Thymus (tissue), 11 donors: ENCODE measurements around the gene SEMA3B. TPM values are rescaled to one million over a fixed set of nuclear protein-coding genes. Genes with fewer than 3 reads are reported as not detected.
"Not testable (repeated sequence)": the region's sequence is repeated elsewhere in the genome, so short reads cannot be mapped to it uniquely, and the experiment has no call there.

Experiments
- DNase-seq, 9 donors: peaks; one replicate each; pipeline ENCODE4 v3.0.0-alpha.2; 2013; ENCODE audit warnings: low spot score in 9 of 9, low read depth in 6 of 9, missing footprints in 1 of 9
- H3K27ac ChIP-seq, 2 donors: one replicate each; pipeline ENCODE4 v1.5.1; 2013; ENCODE audit warnings: control low read depth in 1 of 2, low read depth in 1 of 2, low read length in 1 of 2, mild to moderate bottlenecking in 1 of 2, moderate library complexity in 1 of 2
- H3K27me3 ChIP-seq, 2 donors: one replicate each; pipeline ENCODE4 v1.5.1; 2013; ENCODE audit warnings: low read length in 1 of 2; ENCODE audit not compliant: control insufficient read depth in 2 of 2, insufficient read depth in 1 of 2
- H3K36me3 ChIP-seq, 2 donors: one replicate each; pipeline ENCODE4 v1.5.1; 2013; ENCODE audit warnings: low read length in 1 of 2, mild to moderate bottlenecking in 1 of 2, moderate library complexity in 1 of 2; ENCODE audit not compliant: control insufficient read depth in 2 of 2, insufficient read depth in 2 of 2
- H3K4me1 ChIP-seq, 2 donors: one replicate each; pipeline ENCODE4 v1.5.1; 2013; ENCODE audit warnings: low read length in 2 of 2; ENCODE audit not compliant: control insufficient read depth in 2 of 2, insufficient read depth in 2 of 2
- H3K4me3 ChIP-seq, 2 donors: one replicate each; pipeline ENCODE4 v1.5.1; 2013; ENCODE audit warnings: low read length in 2 of 2, control low read depth in 1 of 2, mild to moderate bottlenecking in 1 of 2
- H3K9me3 ChIP-seq, 2 donors: one replicate each; pipeline ENCODE4 v1.5.1; 2013; ENCODE audit warnings: low read length in 1 of 2, mild to moderate bottlenecking in 1 of 2; ENCODE audit not compliant: control insufficient read depth in 2 of 2, insufficient read depth in 1 of 2
- WGBS: extraction: QIAGEN DNeasy Blood & Tissue Kit; methylation state at CpG from one replicate; pipeline ENCODE4 v1.1.7; 2013; 5-methylcytosine and 5-hydroxymethylcytosine counted together
- polyA plus RNA-seq: library from polyadenylated mRNA; stranded (reverse); fragments of 200-250 nt; gene quantifications from one replicate; pipeline ENCODE4 v1.2.3, GENCODE V29; 2013
- total RNA-seq: library from RNA; stranded (reverse); fragments of 120-200 nt; gene quantifications from one replicate; pipeline ENCODE4 v1.2.4, GENCODE V29; 2013
- donor health status: healthy.

SEMA3B gene
- total and polyA plus RNA-seq, 2 donors = 0.66 to 4.8 TPM

DNA sequence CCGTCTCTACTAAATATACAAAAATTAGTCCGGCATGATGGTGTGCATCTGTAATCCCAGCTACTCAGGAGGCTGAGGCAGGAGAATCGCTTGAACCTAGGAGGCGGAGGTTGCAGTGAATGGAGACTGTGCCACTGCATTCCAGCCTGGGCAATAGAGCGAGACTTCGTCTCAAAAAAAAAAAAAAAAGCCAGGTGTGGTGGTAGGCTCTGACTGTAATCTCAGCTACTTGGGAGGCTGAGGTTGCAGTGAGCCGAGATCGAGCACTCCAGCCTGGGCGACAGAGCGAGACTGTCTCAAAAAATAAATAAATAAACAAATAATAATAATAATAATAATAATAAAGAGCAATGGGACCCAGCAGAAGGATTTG is 3.6 kb downstream of the SEMA3B start:
- H3K27me3 ChIP-seq = peaks cover 47 to 85% of the 10 kb centered on the region in 2 donors
- peaks cover 0 to 23% of the 10 kb centered on the region in 2 donors for H3K9me3 ChIP-seq
- peaks cover 0 to 20% of the 10 kb centered on the region in 2 donors for H3K4me1 ChIP-seq
- not testable (repeated sequence) for H3K36me3 ChIP-seq, H3K4me3 ChIP-seq, H3K27ac ChIP-seq, DNase-seq
- 82% methylated on average over 10 of the region's 10 CpGs for WGBS

DNA sequence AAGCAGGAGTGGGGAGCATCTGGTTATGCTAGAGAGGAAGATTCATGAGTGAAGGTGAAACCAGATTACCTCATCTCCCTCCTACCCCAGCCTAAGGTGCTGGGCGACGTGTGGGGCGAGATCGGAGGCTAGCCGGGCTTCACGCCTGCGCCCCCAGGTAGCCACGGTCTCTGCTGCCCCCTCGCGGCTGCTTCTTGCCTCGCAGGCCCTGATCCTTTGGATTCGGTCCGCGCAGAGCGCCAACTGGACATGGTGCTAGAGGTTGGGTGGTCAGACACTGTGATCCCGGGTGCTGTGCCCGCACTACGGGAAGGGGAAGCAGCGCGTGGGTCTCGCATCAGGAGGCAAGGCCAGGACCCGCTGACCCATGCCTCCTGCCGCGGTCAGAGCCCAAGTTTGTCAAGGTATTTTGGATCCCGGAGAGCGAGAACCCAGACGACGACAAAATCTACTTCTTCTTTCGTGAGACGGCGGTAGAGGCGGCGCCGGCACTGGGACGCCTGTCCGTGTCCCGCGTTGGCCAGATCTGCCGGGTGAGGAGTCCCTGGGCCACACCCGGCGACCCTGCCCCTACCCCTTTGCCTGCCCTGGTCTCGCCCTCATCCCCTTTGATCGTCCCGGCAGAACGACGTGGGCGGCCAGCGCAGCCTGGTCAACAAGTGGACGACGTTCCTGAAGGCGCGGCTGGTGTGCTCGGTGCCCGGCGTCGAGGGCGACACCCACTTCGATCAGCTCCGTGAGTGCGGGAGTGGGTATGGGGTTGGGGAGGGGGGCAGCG is 4.2 kb downstream of the SEMA3B start:
- Histone ChIP-seq H3K4me3 (no peak overlapping the region), H3K9me3 (peaks cover 0 to 23% of the 10 kb centered on the region in 2 donors), H3K27ac (no peak overlapping the region), H3K4me1 (peaks cover 0 to 20% of the 10 kb centered on the region in 2 donors), H3K36me3 (no peaks in the 10 kb centered on the region), H3K27me3 (peaks cover 50 to 85% of the 10 kb centered on the region in 2 donors)
- 5% methylated on average over 61 of the region's 61 CpGs for WGBS
- peak in 7 of 9 donors; percentile 39 to 85 (median 73) for DNase-seq

DNA sequence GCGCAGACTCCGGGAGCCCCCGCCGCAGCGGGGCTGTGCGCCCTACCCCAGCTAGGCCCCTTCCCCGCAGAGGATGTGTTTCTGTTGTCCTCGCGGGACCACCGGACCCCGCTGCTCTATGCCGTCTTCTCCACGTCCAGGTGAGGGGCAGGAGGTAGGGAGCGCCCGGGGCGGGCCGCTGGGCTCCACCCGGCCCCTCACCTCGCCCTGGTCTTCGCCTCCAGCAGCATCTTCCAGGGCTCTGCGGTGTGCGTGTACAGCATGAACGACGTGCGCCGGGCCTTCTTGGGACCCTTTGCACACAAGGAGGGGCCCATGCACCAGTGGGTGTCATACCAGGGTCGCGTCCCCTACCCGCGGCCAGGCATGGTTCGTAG is 4.7 kb downstream of the SEMA3B start:
- DNase-seq = no peak
- no peaks in the 10 kb centered on the region for H3K36me3 ChIP-seq
- peaks cover 0 to 23% of the 10 kb centered on the region in 2 donors for H3K9me3 ChIP-seq
- peaks cover 50 to 85% of the 10 kb centered on the region in 2 donors for H3K27me3 ChIP-seq
- no peak overlapping the region for H3K27ac ChIP-seq
- WGBS = 40% methylated on average over 31 of the region's 31 CpGs
- H3K4me3 ChIP-seq = no peak overlapping the region
- H3K4me1 ChIP-seq = peaks cover 0 to 20% of the 10 kb centered on the region in 2 donors

DNA sequence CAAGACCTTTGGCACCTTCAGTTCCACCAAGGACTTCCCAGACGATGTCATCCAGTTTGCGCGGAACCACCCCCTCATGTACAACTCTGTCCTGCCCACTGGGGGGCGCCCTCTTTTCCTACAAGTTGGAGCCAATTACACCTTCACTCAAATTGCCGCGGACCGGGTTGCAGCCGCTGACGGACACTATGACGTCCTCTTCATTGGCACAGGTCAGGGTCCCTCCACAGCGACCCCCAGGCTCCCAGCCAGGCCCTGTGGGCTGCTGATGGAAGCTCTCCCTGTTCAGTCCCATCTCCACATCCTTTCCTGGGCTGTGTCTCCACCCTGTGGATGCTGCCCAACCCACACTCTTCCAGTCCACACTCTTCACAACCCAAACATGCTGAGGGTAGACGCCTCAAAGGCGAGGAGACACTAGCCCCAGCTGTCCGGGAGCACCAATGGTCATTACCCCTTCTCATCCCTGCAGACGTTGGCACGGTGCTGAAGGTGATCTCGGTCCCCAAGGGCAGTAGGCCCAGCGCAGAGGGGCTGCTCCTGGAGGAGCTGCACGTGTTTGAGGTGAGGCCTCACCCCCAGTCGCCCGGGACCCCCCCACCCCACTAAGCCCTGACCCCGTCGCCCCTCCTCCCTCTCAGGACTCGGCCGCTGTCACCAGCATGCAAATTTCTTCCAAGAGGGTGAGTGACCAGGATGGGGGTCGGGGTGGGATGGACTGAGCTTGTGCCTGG is 5.6 kb downstream of the SEMA3B start:
- Histone ChIP-seq H3K36me3 (no peaks in the 10 kb centered on the region), H3K27ac (no peak overlapping the region), H3K27me3 (peaks cover 48 to 85% of the 10 kb centered on the region in 2 donors), H3K9me3 (peaks cover 0 to 23% of the 10 kb centered on the region in 2 donors), H3K4me3 (no peak overlapping the region), H3K4me1 (peaks cover 0 to 20% of the 10 kb centered on the region in 2 donors)
- DNase-seq = peak in 2 of 9 donors; percentile 62 to 67
- 11% methylated on average over 26 of the region's 26 CpGs for WGBS

DNA sequence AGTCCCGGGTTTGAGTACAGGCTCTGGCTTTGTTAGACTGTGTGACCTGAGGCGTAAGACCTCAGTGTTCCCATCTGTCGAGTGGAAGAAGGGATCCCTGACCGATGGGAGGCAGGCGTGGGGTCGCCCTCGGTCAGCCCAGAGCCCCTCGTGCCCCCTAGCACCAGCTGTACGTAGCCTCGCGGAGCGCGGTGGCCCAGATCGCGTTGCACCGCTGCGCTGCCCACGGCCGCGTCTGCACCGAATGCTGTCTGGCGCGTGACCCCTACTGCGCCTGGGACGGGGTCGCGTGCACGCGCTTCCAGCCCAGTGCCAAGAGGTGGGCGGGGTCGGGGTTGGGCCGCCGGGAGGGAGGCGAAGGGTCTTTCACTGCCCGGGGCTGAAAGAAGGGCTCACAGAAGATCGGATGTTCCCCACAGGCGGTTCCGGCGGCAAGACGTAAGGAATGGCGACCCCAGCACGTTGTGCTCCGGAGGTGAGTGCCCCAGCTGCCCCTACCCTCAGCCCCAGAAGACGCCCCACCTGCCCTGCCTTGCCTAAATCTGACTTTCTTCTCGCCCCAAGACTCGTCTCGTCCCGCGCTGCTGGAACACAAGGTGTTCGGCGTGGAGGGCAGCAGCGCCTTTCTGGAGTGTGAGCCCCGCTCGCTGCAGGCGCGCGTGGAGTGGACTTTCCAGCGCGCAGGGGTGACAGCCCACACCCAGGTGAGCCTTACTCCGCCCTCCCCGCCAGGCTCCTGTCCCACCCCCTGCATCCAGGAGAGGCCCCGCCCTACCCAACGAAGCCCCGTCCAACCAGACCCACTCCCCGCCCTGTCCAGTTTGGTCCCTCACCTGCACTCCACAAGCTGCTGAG is 6.4 kb downstream of the SEMA3B start:
- no peak overlapping the region for H3K4me3 ChIP-seq
- peaks cover 48 to 77% of the 10 kb centered on the region in 2 donors for H3K27me3 ChIP-seq
- DNase-seq = no peak
- peaks cover 0 to 23% of the 10 kb centered on the region in 2 donors for H3K9me3 ChIP-seq
- no peaks in the 10 kb centered on the region for H3K36me3 ChIP-seq
- H3K4me1 ChIP-seq = peaks cover 0 to 20% of the 10 kb centered on the region in 2 donors
- 8% methylated on average over 65 of the region's 65 CpGs for WGBS
- H3K27ac ChIP-seq = no peak overlapping the region

DNA sequence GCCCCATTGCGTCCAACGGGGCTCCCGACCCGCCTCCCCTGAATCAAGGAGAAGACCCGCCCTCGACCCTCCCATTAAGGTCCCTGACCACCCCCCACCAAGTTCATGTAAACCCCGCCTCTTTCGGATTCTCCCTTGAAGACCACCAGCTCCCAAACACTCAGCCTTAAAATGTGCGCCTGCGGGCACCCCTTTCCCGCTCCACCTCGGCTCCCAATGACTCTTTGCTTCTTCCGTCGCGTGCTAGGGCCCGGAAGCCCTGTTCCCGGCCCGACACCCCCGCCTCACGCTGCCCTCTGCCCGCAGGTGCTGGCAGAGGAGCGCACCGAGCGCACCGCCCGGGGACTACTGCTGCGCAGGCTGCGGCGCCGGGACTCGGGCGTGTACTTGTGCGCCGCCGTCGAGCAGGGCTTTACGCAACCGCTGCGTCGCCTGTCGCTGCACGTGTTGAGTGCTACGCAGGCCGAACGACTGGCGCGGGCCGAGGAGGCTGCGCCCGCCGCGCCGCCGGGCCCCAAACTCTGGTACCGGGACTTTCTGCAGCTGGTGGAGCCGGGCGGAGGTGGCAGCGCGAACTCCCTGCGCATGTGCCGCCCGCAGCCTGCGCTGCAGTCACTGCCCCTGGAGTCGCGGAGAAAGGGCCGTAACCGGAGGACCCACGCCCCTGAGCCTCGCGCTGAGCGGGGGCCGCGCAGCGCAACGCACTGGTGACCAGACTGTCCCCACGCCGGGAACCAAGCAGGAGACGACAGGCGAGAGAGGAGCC is 7.2 kb downstream of the SEMA3B start:
- WGBS = 13% methylated on average over 79 of the region's 79 CpGs
- Histone ChIP-seq H3K9me3 (peaks cover 0 to 23% of the 10 kb centered on the region in 2 donors), H3K36me3 (no peaks in the 10 kb centered on the region)

DNA sequence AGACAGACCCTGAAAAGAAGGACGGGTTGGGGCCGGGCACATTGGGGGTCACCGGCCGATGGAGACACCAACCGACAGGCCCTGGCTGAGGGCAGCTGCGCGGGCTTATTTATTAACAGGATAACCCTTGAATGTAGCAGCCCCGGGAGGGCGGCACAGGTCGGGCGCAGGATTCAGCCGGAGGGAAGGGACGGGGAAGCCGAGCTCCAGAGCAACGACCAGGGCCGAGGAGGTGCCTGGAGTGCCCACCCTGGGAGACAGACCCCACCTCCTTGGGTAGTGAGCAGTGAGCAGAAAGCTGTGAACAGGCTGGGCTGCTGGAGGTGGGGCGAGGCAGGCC is 7.8 kb downstream of the SEMA3B start:
- DNase-seq = no peak
- peaks cover 48 to 74% of the 10 kb centered on the region in 2 donors for H3K27me3 ChIP-seq
- 73% methylated on average over 17 of the region's 17 CpGs for WGBS

More for the DNA sequence above, 7.2 kb downstream of the SEMA3B start:
- H3K27me3 ChIP-seq = peaks cover 48 to 75% of the 10 kb centered on the region in 2 donors
- peak overlapping the region in 1 of 2 donors; percentile 14 for H3K4me3 ChIP-seq
- peaks cover 0 to 20% of the 10 kb centered on the region in 2 donors for H3K4me1 ChIP-seq
- no peak overlapping the region for H3K27ac ChIP-seq
- peak in 2 of 9 donors; percentile 26 to 45 for DNase-seq

DNA sequence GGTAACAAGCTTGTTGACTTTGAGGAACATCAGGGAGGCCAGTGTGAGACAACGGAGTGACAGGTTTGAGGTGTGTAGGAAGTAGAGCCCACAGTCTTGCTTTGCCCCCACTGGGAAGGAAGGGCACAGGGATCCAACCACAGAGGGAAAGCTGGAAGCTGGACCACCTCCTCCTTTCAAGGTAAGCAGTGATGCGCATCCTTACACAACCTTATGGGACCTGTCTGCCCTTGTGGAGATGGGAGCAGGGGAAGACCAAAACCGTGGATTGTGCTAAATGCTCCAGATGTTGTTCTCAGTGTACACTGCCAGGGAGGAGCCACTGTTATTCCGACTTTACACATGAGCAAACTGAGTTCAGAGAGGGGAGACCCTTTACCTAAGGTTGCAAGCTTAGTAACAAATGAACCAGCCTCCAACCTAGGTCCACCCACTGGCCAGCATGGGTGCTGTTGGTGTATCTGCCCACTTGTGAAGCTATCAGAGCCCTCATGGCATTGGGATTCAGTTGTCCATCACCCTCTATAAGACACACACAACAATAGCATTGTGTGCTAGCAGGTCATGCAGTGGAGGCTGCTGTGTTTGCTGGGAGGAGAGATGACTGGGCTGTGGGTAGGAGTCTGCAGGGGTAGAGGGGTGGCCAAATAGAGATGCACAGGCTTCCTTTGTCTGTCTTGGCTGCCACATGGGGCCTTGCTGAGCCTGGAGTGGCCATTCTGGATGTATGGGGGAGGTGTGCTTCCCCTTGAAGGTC is 9.4 kb downstream of the SEMA3B start:
- no peak overlapping the region for H3K4me3 ChIP-seq
- H3K9me3 ChIP-seq = peaks cover 0 to 19% of the 10 kb centered on the region in 2 donors
- peaks cover 45 to 63% of the 10 kb centered on the region in 2 donors for H3K27me3 ChIP-seq
- no peak for DNase-seq
- H3K4me1 ChIP-seq = peaks cover 0 to 14% of the 10 kb centered on the region in 2 donors
- no peaks in the 10 kb centered on the region for H3K36me3 ChIP-seq
- H3K27ac ChIP-seq = no peak overlapping the region
- 95% methylated on average over 4 of the region's 4 CpGs for WGBS

More for the DNA sequence above, 7.8 kb downstream of the SEMA3B start:
- Histone ChIP-seq H3K4me3 (no peak overlapping the region), H3K36me3 (no peaks in the 10 kb centered on the region), H3K4me1 (peaks cover 0 to 20% of the 10 kb centered on the region in 2 donors), H3K9me3 (peaks cover 0 to 23% of the 10 kb centered on the region in 2 donors), H3K27ac (no peak overlapping the region)
